HG03457 (cell line): ENCODE results near the gene CCDC190.
"Not testable (repeated sequence)": the region's sequence is repeated elsewhere in the genome, so short reads cannot be mapped to it uniquely, and the experiment has no call there.

Experiments used
- ATAC-seq: cut with Tn5 transposase; IDR thresholded peaks from one replicate; pipeline ENCODE4 v1.9.1; 2021; ENCODE audit warnings: moderate number of reproducible peaks; ENCODE audit not compliant: unreplicated experiment

The CCDC190 gene

DNA sequence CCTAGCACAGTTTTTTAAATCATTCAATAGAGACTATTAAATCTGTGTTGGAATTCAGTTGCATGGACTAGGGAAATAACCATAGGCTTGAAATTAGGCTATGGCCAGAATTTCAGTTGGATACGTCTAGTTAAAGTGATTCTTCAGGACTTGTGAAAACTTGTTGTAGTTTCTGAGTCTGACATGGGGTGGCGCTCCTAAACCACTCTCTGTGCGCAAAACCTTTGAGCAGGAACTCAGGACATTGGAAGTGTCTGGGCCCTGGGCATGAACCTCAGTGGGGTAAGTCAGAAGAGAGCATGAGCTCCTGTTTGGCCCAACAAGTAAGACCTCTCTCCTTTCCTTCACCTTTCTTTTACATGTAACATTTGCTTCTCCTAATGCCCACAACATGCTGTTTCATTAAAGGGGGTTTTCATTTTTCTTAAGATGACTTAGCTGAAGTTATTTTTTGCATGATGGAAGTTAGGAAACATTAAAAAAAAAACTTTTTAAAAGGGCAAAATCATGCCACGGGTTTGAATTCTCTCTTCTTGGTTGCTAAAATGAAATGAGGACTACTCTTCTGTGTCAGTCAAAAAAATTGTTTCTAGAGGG is 17.1 kb upstream of the CCDC190 start:
- ATAC-seq: no peak

DNA sequence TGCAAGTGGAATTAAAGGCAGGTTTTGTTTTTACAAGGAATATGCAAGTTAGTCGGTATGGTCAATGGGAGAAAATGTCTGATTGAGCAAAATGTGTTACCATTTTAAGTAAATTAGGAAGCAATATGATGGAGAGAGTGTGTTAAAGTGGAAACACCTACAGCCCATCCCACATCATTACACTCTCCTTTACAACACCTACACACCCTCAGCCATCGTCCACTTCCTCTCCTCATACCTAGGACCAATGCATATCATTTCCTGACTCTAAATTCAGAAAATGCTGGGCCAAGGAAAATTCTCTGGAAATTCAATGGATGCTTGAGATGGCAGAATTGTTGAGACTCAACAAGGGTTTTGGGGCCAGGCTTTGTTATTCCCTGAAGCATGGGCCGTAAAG is 16.4 kb upstream of the CCDC190 start:
- no peak for ATAC-seq

DNA sequence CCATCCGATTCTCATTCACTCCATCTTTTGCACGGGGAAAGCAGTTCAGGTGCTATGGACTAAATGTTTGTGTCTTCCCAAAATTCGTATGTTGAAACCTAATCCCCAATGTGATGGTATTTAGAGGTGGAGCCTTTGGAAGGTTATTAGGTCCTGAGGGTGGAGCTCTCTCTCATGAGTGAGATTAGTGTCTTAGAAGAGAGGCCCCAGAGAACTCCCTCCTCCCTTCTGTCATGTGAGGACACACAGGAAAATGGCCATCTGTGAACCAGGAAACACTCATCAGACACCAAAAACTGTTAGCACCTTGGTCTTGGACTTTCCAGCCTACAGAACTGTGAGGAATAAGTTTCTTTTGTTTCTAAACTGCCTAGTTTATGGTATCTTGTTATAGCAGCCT is 15.8 kb upstream of the CCDC190 start:
- no peak for ATAC-seq

DNA sequence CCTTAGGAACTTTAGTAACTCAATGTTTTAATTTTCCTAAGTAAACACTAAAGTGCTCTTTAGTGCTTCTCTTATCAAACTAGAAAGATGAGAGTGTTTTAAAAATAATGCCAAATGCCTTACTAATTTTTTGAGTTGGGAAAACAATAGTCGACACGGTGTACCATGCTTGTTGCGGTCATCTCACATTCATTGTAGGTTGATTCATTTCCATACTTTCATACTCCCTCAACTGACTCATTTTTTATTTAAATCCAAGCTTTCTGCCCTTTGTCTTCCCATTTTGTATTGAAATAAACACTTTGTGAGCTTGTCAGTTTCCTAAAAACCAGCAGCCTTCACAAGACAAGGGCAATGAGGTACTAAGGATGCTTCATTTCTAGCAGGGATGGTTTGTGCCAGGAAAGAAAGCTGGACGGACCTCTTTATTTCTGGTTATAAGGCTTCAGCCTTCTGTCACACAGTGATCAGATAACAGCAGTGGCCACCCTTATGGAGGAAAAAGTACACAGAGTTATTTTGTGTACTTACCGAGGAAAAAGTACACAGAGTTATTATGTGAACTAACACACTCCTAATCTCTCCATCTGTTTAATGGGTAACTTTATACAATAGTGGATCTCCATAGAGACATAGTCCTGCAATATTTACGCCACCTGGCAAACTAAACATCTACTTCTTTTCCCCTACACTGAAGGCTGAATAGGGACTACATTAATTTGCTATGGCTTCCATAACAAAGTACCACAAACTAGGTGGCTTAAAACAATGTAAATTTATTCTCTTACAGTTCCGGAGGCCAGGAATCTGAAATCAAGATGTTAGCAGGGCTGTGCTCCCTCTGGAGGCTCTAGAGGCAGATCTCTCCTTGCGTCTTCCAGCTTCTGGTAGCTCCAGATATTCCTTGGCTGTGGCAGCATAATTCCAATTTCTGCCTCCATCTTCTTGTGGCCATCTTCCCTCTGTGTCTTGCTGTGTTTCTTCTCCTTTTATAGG is 13.0 kb upstream of the CCDC190 start:
- no peak for ATAC-seq

DNA sequence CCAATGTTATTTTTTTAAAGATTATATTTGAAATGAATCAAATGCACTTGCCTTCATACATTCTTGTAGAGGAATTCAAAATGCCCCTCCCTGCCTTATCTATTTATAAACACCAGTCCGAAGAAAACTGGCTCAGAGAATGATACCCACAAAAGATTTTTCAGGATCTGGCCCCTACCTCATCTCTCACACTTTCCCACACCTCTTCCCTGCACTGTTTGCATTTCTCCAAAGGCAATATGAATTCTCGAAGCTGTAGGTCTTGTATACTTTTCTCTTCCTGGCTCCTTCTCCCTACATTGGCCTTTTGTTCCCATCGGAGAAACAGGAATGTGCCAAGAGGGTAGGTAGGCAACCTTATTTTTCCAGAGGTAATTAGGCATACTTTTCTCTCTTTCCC is 12.0 kb upstream of the CCDC190 start:
- no peak for ATAC-seq

DNA sequence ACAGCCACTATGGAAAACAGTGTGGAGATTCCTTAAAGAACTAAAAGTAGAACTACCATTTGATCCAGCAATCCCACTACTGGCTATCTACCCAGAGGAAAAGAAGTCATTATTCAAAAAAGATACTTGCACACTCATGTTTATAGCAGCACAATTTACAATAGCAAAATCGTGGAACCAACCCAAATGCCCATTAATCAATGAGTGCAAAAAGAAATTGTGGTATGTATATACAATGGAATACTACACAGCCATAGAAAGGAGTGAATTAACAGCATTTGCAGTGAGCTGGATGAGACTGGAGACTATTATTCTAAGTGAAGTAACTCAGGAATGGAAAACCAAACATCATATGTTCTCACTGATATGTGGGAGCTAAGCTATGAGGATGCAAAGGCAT is 10.4 kb upstream of the CCDC190 start:
- ATAC-seq: not testable (repeated sequence)

DNA sequence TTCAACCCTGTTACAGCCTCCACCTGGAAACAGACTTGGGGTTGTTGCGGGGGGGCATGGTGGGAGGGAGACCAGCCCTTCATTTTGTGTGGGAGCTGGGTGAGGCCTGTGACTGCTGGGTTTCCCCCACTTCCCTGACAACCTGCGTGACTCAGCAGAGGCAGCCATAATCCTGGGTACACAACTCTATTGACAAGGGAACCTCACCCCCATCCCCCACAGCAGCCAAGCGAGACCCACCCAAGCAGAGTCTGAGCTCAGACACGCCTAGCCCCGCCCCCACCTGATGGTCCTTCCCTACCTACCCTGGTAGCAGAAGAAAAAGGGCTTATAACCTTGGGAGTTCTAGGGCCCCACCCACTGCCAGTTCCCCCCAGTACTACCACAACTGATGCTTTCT is 8.0 kb upstream of the CCDC190 start:
- ATAC-seq: no peak

DNA sequence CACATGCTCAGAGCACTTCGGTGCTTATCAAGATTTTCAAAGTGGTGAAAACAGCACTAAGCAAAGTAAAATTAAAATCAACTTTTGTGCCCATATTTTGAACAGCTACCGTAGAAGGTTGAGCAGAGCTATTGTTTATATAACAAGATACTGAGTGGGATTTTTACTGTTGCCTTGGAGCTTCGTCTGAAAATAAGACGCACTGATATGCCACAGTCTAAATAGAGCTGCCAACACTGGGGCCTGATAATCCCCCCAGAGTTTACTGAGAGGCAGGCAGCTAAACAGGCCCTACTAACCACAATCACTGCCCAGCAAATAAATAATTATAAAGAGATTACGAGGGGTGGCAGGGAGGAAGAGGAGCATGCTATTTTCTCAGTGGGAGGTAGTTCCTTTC is 650 bp upstream of the CCDC190 start:
- no peak for ATAC-seq

DNA sequence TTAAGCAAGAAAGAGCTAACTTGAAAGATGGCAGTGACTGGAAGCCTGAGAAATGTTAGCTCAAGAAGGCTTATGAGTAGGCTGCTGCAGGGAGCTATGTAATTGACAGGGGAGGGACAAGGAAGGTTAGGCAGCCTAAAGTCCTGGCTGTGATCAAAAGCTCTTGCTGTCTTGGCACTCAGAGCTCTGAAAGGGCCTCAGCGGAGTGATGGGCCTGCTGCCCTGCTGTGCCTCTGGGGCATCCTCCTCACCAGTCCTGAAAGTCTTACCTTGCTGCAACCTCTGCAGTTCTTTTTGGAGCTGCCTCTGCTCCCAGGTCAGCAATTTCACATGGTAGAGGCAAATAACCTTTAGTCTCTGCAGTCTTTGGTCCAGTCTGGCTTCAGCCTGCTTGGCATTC is 1.8 kb downstream of the CCDC190 start:
- no peak for ATAC-seq

DNA sequence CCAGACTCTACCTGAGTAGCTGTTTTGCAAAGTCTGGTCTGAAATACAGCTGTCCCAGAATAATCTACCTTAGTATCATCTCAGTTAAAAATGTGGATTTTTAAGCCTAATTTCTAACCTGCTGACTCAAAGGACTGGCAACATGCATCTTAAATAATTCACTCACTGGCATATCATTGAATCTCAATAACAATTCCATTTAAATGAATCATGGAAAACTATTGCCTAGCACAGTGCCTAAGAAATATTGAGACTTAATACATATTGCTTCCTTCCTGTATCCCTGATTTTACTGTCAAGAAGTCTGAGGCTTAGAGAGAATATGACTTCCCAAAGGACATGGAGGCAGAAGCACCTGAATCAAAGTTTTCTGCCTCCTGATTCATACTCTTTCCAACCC is 3.1 kb downstream of the CCDC190 start:
- no peak for ATAC-seq

DNA sequence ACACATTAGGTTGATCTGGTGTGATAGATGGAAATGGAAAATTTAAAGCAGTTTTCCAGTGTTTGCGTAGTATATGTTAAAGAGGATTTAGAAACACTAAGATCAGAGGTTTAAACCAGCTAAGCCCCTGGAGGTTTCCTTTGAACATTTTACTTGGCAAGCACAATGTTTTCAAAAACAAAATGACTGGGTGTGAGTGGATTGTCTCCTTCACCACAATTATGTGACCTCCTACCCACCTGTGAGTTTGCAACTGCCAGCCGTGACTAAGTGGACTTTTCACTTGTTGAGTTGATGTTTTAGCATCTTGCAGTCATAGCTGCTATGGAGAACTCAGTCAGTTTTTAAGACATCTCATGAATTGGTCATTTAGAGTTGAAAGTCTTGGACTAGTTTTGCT is 4.7 kb downstream of the CCDC190 start:
- ATAC-seq: no peak

DNA sequence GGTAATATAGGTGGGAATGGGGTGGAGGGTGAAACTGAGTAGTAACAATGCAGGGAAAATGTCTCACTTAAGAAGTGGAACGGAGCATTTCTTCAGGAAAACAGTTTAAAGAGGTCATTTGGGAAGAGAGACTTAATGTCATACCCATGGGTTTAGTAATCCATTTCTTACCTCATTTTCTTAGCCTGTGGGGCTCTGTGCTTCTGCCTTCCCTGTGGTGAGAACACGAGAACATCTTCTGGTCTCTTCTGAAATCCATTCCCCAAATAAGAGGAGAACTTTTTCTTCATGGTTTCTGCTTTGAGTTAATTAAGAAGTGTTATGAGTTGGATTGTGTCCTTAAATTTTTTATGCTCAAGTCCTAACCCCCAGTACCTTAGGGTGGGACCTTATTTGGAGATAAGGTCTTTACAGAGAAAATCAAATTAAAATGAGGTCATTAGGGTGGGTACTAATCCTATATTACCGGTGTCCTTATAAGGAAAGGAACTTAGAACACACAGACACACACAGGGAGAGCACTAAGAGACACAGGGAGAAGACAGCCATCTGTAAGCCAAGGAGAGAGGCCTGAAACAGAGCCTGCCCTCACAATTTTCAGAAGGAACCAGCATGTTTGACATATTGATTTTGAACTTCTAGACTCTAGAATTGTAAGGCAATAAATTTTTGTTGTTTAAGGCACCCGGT is 5.4 kb downstream of the CCDC190 start:
- ATAC-seq: no peak

DNA sequence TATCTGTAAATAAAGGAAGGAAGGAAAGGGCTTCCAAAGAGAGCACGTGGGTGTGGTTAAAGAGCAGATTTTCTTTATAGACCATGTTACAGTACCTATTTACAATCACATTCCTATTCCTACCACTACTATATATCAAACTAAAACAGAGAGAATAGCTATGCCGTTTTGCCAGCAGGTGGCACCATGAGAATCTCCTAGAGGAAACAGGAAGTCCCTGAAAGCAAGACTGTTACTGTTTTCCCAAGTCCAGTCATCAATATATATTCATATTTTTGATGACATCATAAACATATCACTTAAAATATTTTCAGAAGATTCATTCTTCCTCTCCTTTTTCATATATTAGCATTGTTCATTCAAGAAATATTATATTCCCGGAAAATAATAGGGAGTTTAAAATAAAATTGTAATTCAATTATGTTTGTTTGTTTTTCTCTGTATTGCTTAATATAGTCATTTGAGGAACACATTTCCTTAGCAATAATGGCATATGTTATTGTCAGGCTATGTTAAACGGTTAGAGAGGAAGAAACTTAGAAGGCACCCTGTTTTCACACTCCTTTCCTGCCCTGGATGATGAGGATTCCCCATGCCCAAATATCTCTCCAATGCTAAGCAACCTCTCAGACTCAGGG is 6.6 kb downstream of the CCDC190 start:
- no peak for ATAC-seq

DNA sequence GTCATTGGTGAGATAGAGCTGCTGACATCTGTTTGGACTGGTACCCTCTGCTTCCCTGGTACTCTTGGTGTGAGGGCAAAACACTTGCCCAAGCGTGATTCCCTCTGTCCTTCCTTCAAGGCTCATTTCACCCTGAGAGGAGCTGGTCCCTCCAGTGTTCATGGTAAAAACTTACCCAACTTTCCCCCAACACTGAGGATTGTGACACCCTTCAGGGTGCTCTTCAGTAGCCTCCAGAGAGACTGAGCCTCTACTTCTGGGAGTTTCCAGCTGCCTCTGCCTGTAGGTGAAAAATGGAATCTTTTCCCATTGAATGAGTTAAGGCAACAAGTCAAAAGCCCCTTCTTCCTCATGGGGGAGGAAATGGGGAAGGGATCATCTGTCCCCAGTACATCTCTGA is 9.6 kb downstream of the CCDC190 start:
- no peak for ATAC-seq

DNA sequence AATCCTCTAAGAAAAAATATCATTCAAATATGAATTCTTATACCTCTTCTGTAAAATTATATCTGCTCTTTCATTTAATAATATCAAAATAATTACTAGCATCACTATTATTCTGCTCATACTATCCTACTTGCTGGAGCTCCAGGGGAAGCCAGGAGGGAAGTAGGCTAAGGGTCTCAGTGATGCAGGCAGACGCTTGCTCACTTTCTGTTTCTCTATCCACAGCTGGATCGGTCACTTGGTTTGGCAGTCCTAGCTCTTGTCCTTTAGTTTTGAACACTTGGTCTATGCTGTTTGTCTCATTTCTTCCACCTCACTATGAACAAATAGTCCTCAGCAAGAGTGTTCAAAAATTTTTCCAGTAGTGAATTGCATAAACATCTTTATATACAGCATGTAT is 11.3 kb downstream of the CCDC190 start:
- no peak for ATAC-seq

DNA sequence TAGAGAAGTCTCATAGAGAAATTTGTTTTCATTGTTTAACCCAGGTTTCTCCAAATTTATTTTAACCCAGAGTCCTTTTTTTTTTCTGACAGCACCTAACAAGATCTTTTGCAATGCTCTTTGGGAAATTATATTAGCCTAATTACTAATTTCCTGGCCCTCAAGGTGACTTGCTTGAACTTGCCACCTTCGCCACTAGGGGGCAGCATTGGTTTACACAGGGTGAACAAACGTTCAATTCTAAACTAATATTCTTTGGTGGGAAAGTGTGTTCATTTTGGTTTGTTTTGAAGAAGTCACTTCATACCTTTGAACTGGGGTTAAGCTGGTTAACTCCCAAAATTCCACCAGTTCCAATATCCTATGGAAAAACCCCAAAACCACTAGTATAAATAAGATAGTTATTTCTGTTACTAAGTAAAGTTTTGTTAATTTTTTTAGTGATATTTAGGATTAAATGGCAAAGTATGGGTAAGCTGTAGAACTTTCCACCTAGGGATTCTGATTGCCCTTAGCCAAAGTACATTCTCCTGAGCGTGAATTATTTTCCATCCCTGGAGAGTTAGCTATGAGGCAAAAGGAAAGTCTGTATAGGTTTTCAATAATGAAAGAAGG is 13.0 kb downstream of the CCDC190 start:
- ATAC-seq: no peak

DNA sequence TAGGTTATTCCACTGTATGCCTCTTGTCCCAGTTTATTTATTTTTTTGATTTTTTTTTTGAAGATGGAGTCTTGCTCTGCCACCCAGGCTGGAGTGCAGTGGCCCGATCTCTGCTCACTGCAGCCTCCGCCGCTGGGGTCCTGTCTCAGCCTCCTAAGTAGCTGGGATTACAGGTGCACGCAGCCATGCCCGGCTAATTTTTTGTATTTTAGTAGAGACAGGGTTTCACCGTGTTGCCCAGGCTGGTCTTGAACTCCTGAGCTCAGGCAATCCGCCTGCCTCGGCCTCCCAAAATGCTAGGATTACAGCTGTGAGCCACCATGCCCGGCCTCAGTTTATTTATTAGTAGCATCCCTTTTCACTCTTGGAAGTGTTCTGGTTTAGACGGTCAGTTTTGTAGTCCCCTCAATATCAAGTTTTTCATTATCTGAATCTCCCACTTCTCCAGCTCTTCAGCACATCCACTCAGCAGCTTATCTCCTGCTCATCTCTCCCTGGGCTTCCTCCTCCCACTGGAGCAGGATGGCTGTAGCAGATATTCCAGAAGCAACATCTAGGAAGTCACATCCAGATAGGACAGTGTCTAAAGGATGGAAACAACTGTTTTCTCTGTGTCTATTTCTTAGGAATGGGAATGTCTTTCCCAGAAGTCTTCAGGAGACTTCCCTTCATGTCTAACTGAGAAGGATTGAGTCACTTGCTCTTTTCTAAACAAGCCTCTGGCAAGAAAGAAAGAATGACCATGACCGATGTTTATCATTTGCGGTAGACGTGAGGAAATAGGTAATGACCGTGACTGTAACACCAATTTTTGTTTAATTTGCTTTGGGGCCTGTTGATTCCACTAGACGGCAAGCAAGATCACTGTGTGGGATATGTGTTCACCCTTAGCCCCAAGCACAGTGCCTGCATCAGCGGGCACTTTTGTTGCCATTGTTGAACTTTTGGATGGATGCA is 14.4 kb downstream of the CCDC190 start:
- no peak for ATAC-seq

DNA sequence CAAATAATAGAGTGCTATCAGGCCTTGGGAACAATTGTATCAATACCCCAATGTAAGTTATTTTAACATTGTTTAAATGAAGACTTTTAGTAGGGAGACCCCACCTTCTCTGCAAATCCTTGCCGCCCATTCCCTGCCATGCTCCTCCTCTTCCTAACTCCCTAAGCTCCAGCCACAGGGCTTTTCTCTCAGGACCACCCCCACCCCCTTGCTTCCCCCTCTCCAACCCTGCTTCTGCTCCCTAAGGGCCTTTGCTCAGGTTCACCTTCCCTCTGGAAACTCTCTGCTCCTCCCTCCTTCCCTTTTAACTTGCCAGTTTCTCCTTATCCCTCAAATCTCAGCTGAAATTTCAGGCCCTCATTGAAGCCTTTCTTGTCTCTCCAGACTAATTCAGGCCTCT is 16.8 kb downstream of the CCDC190 start:
- no peak for ATAC-seq

DNA sequence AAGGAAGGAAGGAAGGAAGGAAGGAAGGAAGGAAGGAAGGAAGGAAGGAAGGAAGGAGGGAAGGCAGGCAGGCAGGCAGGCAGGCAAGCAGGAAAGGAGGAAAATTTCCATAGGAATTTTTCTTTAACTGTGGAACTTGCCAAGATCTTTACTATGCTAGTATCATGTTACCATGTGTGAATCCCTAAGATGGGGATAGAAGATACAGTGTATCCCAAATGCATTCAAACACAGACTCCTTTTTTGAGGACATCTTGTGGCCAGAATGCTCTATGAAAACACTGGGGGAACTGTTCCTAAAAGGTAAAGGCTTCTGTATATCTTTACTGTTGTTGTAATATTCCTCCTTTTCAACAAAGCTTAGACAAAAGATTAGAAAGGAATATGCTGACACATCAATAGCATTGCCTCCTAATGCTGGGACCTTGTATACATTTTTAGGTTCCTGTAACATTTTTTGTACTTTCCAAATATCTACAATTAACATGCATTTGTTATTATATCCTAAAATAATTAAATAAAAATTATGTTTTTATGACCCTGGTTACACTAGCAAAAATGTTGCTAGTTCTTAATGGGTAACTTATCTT is 20.6 kb downstream of the CCDC190 start:
- ATAC-seq: no peak
